ENCODE data around the gene FRYL.
A peak's percentile ranks its signal among the peaks of the same experiment; 100 is the strongest.

FRYL gene

DNA sequence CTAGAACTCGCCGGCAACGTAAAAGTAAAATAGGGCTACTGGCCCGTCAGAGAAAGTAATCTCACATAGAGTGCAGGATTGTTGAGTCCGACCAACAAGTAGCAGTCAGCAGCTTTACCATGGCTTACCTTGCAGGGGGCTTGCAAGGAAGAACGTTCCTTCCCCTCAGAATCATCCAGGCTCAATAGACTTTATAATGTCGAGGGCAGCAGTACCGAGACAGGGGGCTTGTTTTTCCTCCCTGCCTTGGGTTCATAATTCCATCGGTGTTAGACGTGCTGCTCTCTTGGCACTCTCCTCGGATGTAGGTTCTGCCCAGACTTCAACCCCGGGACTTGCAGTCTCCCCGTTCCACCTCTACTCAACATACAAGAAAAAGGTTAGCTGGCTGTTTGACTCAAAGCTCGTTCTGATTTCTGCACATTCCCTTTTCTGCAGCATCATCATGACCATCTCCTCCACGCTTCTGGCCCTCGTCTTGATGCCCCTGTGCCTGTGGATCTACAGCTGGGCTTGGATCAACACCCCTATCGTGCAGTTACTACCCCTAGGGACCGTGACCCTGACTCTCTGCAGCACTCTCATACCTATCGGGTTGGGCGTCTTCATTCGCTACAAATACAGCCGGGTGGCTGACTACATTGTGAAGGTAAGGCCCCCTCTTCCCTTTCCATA is 295.4 kb downstream of the FRYL start:
- TF ChIP-seq TAF1 (IDR thresholded peaks at IDR 0.05; ENCODE audit: low read depth), result no peak
- TF ChIP-seq, protein P1, sequence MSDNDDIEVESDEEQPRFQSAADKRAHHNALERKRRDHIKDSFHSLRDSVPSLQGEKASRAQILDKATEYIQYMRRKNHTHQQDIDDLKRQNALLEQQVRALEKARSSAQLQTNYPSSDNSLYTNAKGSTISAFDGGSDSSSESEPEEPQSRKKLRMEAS (IDR thresholded peaks at IDR 0.05), result no peak
- TF ChIP-seq TEAD4 (IDR thresholded peaks at IDR 0.05), result no peak
- TF ChIP-seq, protein P2, sequence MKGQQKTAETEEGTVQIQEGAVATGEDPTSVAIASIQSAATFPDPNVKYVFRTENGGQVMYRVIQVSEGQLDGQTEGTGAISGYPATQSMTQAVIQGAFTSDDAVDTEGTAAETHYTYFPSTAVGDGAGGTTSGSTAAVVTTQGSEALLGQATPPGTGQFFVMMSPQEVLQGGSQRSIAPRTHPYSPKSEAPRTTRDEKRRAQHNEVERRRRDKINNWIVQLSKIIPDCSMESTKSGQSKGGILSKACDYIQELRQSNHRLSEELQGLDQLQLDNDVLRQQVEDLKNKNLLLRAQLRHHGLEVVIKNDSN (IDR thresholded peaks at IDR 0.05), result no peak
- TF ChIP-seq RAD21 (IDR thresholded peaks at IDR 0.05; ENCODE audit: low read depth), result no peak
- TF ChIP-seq EGR1 (IDR thresholded peaks at IDR 0.05), result no peak
- TF ChIP-seq YY1 (IDR thresholded peaks at IDR 0.05; ENCODE audit: low read depth), result no peak
- TF ChIP-seq FOXM1 (IDR thresholded peaks at IDR 0.05; ENCODE audit: borderline replicate concordance, low read depth), result no peak
- TF ChIP-seq TCF12 (IDR thresholded peaks at IDR 0.05; ENCODE audit: low read depth), result no peak
- no peak for TF ChIP-seq CREB1 (IDR thresholded peaks at IDR 0.05; ENCODE audit: low read depth)
- no peak for TF ChIP-seq NFIC (IDR thresholded peaks at IDR 0.05)
- TF ChIP-seq EP300 (IDR thresholded peaks at IDR 0.05; ENCODE audit: borderline replicate concordance), result no peak
- TF ChIP-seq, protein P3, sequence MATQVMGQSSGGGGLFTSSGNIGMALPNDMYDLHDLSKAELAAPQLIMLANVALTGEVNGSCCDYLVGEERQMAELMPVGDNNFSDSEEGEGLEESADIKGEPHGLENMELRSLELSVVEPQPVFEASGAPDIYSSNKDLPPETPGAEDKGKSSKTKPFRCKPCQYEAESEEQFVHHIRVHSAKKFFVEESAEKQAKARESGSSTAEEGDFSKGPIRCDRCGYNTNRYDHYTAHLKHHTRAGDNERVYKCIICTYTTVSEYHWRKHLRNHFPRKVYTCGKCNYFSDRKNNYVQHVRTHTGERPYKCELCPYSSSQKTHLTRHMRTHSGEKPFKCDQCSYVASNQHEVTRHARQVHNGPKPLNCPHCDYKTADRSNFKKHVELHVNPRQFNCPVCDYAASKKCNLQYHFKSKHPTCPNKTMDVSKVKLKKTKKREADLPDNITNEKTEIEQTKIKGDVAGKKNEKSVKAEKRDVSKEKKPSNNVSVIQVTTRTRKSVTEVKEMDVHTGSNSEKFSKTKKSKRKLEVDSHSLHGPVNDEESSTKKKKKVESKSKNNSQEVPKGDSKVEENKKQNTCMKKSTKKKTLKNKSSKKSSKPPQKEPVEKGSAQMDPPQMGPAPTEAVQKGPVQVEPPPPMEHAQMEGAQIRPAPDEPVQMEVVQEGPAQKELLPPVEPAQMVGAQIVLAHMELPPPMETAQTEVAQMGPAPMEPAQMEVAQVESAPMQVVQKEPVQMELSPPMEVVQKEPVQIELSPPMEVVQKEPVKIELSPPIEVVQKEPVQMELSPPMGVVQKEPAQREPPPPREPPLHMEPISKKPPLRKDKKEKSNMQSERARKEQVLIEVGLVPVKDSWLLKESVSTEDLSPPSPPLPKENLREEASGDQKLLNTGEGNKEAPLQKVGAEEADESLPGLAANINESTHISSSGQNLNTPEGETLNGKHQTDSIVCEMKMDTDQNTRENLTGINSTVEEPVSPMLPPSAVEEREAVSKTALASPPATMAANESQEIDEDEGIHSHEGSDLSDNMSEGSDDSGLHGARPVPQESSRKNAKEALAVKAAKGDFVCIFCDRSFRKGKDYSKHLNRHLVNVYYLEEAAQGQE (IDR thresholded peaks at IDR 0.05; ENCODE audit: low read depth), result no peak
- TF ChIP-seq CEBPB (IDR thresholded peaks at IDR 0.05), result no peak
- no peak for TF ChIP-seq ZBTB7A (IDR thresholded peaks at IDR 0.05; ENCODE audit: low read depth)

DNA sequence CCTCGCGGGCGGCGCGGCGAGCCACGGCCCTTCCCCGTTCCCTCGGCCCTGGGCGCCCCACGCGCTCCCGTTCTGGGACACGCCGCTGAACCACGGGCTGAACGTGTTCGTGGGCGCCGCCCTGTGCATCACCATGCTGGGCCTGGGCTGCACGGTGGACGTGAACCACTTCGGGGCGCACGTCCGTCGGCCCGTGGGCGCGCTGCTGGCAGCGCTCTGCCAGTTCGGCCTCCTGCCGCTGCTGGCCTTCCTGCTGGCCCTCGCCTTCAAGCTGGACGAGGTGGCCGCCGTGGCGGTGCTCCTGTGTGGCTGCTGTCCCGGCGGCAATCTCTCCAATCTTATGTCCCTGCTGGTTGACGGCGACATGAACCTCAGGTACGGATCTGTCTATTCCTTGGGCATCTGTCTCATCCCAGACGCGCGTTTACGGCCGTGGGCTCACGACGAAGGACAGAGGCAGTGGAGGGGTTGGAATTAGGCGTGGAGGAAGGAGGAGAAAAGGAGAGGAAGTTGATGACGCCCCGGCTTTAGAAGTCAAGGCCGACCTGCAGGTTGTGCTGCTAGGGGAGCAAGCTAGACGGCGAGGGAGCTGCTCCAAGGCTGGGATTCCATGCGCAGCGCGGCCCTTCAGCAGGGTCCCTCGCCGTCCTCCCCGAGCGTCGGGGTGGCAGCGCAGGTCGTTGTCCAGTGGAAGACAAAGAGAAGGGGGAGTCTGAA is 296.1 kb downstream of the FRYL start:
- TF ChIP-seq, protein P1 (IDR thresholded peaks at IDR 0.05), result no peak
- TF ChIP-seq NFIC (IDR thresholded peaks at IDR 0.05) (no peak), TCF12 (IDR thresholded peaks at IDR 0.05; ENCODE audit: low read depth) (no peak), EGR1 (IDR thresholded peaks at IDR 0.05) (no peak), YY1 (IDR thresholded peaks at IDR 0.05; ENCODE audit: low read depth) (no peak), FOXM1 (IDR thresholded peaks at IDR 0.05; ENCODE audit: borderline replicate concordance, low read depth) (no peak), CREB1 (IDR thresholded peaks at IDR 0.05; ENCODE audit: low read depth) (no peak), RAD21 (IDR thresholded peaks at IDR 0.05; ENCODE audit: low read depth) (no peak), ZBTB7A (IDR thresholded peaks at IDR 0.05; ENCODE audit: low read depth) (no peak), EP300 (IDR thresholded peaks at IDR 0.05; ENCODE audit: borderline replicate concordance) (no peak), CEBPB (IDR thresholded peaks at IDR 0.05) (no peak), TAF1 (IDR thresholded peaks at IDR 0.05; ENCODE audit: low read depth) (no peak)
- TF ChIP-seq, protein P2 (IDR thresholded peaks at IDR 0.05), result no peak
- TF ChIP-seq, protein P3 (IDR thresholded peaks at IDR 0.05; ENCODE audit: low read depth), result no peak

DNA sequence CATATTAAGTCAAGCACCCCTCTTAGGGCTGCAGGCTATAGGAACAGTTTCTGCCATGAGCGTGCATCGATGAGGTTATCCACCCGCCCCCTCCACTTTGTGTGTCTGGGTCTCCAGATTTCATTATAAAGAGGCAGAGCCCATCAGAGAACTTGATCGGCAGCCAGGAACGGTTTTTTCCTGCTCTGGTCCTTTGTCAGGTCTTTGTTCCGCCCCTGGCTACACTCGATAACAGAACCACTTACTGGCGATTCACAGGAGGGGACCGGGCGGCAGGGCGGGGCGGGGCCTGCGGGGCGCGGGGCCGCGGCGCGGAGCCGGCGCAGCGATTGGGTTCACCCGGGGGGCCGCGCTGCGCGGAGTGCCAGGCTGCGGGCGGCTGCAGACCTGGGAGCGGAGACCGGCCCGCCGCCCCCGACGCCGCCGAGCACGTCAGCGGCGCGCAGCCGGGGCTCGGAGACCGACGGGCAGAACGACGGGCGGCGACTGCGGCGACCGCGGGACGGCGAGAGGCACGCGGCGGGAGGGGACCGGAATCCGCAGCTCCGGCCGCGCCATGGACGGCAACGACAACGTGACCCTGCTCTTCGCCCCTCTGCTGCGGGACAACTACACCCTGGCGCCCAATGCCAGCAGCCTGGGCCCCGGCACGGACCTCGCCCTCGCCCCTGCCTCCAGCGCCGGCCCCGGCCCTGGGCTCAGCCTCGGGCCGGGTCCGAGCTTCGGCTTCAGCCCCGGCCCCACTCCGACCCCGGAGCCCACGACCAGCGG is 296.9 kb downstream of the FRYL start, which contains the start of gene SLC10A4:
Gene SLC10A4 (plus strand): TSS at position 338 of the 771 bp plus-strand sequence. CDS start 219 bp downstream, at position 557.
- TF ChIP-seq YY1 (IDR thresholded peaks at IDR 0.05; ENCODE audit: low read depth) (peak; percentile 19; the same call in 1 of the 2 replicates), EGR1 (IDR thresholded peaks at IDR 0.05) (no peak), TEAD4 (IDR thresholded peaks at IDR 0.05) (no peak)
- TF ChIP-seq, protein P1 (IDR thresholded peaks at IDR 0.05), result peak; percentile 56

DNA sequence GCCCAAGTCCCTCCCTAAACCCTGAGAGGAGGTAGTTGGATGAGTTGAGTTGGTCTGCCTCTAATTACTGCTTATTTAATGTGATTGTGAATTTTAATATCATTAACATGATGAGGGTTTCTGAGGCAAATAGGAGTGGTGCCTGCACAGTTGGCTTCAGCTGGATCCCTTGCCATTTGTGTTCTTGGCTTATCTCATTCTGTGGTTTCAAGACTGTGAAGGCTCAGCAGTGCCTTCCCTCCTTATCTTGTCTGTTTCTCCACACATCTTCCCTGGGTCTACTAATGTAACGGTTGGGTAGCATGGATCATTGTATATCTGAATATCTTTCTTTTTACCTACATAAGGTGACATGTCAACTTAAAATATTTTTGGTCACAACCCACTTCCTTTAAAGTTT is 298.5 kb downstream of the FRYL start:
- TF ChIP-seq ZBTB7A (IDR thresholded peaks at IDR 0.05; ENCODE audit: low read depth), result no peak

DNA sequence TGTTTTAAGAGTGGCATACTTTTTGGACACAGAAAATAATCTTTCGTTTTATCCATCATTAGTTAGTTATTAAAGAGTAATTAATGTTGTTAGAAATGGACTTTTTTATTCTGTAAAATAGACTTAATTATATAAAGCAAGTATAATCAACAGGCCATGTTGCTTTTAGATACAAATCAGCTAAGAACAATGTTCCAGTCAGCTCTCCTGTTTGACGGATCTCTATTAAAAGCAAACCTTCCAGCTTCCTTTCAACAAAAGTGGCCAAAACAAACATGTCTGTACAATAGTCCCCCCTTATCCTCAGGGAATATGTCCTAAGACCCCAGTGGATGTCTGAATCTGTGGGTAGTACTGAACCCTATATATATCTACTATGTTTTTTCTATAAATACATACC is 301.8 kb downstream of the FRYL start:
- no peak for TF ChIP-seq TAF1 (IDR thresholded peaks at IDR 0.05; ENCODE audit: low read depth)
- no peak for TF ChIP-seq NFIC (IDR thresholded peaks at IDR 0.05)
- TF ChIP-seq, protein P1 (IDR thresholded peaks at IDR 0.05), result no peak
- TF ChIP-seq, protein P2 (IDR thresholded peaks at IDR 0.05), result no peak
- TF ChIP-seq, protein P3 (IDR thresholded peaks at IDR 0.05; ENCODE audit: low read depth), result no peak
